Endothelial cell of umbilical vein (primary cell): ENCODE data around the gene AFP. TPM values are rescaled to one million over a fixed set of nuclear protein-coding genes. Genes with fewer than 3 reads are reported as not detected.

Experiments used
- BruUV-seq: library from RNA; stranded (reverse); fragments of 400-500 nt; replicated peaks from 2 replicates; lab custom pipeline; 2021; lab: Mats Ljungman, UMichigan
- CTCF ChIA-PET: fragments of 300-600, 350-600 bp; sonication (Branson Sonifier 250); formaldehyde crosslinking; loops from one replicate; lab custom pipeline; 2021; ENCODE audit warnings: antibody characterized with exemption, inconsistent platforms; lab: Charles Lee
- POLR2A ChIA-PET: fragments of 300-600, 350-600 bp; sonication (Branson Sonifier 250); formaldehyde crosslinking; loops from one replicate; lab custom pipeline; 2021; ENCODE audit warnings: antibody characterized with exemption, inconsistent platforms; lab: Charles Lee
- DNase-seq: peaks from one replicate; pipeline ENCODE4 v3.0.0-alpha.2; 2011; ENCODE audit warnings: low read depth, low spot score
- FAIRE-seq: peaks from 2 replicates; lab custom pipeline; 2011; peaks lifted over from hg19 to GRCh38; lab: Jason Lieb, UNC
- H2AFZ ChIP-seq: 2 replicates; pipeline ENCODE4 v1.6.0; 2012; ENCODE audit warnings: low read depth, low read length, control low read depth, inconsistent platforms
- H3K27ac ChIP-seq: 2 replicates; pipeline ENCODE4 v1.5.1; 2011; ENCODE audit warnings: low read depth, mild to moderate bottlenecking, control low read depth, low read length, moderate library complexity; ENCODE audit not compliant: insufficient read depth
- H3K27me3 ChIP-seq, 2 experiments: 2 replicates each; pipeline versions ENCODE4 v1.6.0 to v1.6.1; 2011; ENCODE audit warnings: low read length in 2 of 2, mixed read lengths in 1 of 2; ENCODE audit not compliant: control insufficient read depth in 2 of 2, insufficient read depth in 2 of 2
- H3K36me3 ChIP-seq, 2 experiments: 2 replicates in 1 of 2; 3 replicates in 1 of 2; pipeline ENCODE4 v1.5.1; 2011; ENCODE audit warnings: low read length in 2 of 2, mild to moderate bottlenecking in 1 of 2, moderate library complexity in 1 of 2; ENCODE audit not compliant: control insufficient read depth in 2 of 2, insufficient read depth in 2 of 2; ENCODE audit errors: extremely low read depth in 1 of 2
- H3K4me1 ChIP-seq: 3 replicates; pipeline ENCODE4 v1.5.1; 2011; ENCODE audit warnings: mild to moderate bottlenecking, low read length; ENCODE audit not compliant: control insufficient read depth, insufficient read depth; ENCODE audit errors: extremely low read depth
- H3K4me2 ChIP-seq: 2 replicates; pipeline ENCODE4 v1.6.1; 2011; ENCODE audit warnings: low read length, control low read depth, mixed read lengths; ENCODE audit not compliant: insufficient read depth
- H3K4me3 ChIP-seq, 3 experiments: fragments of 200-600 bp in 1 of 3; sonication (generic), shearing (Covaris generic) in 1 of 3; replicated peaks in 1 of 3; 2 replicates each; pipeline ENCODE4 v1.5.1; 2011 to 2016; ENCODE audit warnings: control low read depth in 3 of 3, low read length in 3 of 3, mild to moderate bottlenecking in 2 of 3, inconsistent platforms in 1 of 3, low read depth in 1 of 3, moderate library complexity in 1 of 3; ENCODE audit not compliant: insufficient read depth in 1 of 3
- H3K79me2 ChIP-seq: 2 replicates; pipeline ENCODE4 v1.6.0; 2012; ENCODE audit warnings: low read length, inconsistent platforms; ENCODE audit not compliant: control insufficient read depth, insufficient read depth
- H3K9ac ChIP-seq: replicated peaks from 2 replicates; pipeline ENCODE3; 2011; ENCODE audit warnings: low read length, control low read depth; ENCODE audit not compliant: insufficient read depth; ENCODE audit errors: extremely low read depth
- H3K9me1 ChIP-seq: replicated peaks from 3 replicates; pipeline ENCODE4 v1.6.0; 2011; ENCODE audit warnings: mild to moderate bottlenecking, low read length; ENCODE audit not compliant: control insufficient read depth, insufficient read depth; ENCODE audit errors: extremely low read depth
- H3K9me3 ChIP-seq: replicated peaks from 2 replicates; pipeline ENCODE4 v1.5.1; 2012; ENCODE audit warnings: low read length, inconsistent platforms; ENCODE audit not compliant: control insufficient read depth, insufficient read depth
- H4K20me1 ChIP-seq: replicated peaks from 2 replicates; pipeline ENCODE3; 2011; ENCODE audit warnings: mild to moderate bottlenecking, low read length; ENCODE audit not compliant: control insufficient read depth, insufficient read depth; ENCODE audit errors: extremely low read depth
- CTCF ChIP-seq, 2 donors: IDR thresholded peaks; 1 replicate in 1 of 2; 2 replicates in 1 of 2; pipeline ENCODE4 v1.5.1; 2011; ENCODE audit warnings: low read length in 2 of 2, mild to moderate bottlenecking in 2 of 2, moderate library complexity in 2 of 2, control low read depth in 1 of 2, inconsistent platforms in 1 of 2, low read depth in 1 of 2; ENCODE audit not compliant: insufficient read depth in 1 of 2; ENCODE audit errors: extremely low read depth in 1 of 2
- FOS ChIP-seq: IDR thresholded peaks from 2 replicates; pipeline ENCODE4 v1.6.1; 2011; ENCODE audit warnings: mild to moderate bottlenecking, low read length, moderate library complexity, borderline replicate concordance; ENCODE audit not compliant: insufficient read depth
- GATA2 ChIP-seq: IDR thresholded peaks from 2 replicates; pipeline ENCODE4 v1.7.0; 2011; ENCODE audit warnings: low read depth, mild to moderate bottlenecking, moderate library complexity, mixed read lengths, low read length; ENCODE audit not compliant: insufficient read length, insufficient read depth
- MAX ChIP-seq: IDR thresholded peaks from 2 replicates; pipeline ENCODE4 v1.6.1; 2011; ENCODE audit not compliant: insufficient read depth, insufficient read length
- MYC ChIP-seq: IDR thresholded peaks from one replicate; pipeline ENCODE4 v1.6.1; 2011; ENCODE audit warnings: mild to moderate bottlenecking, low read depth, low read length
- POLR2A ChIP-seq: IDR thresholded peaks from 2 replicates; pipeline ENCODE4 v1.6.1; 2012; ENCODE audit warnings: low read depth, mild to moderate bottlenecking, control low read depth, low read length
- POLR2AphosphoS5 ChIP-seq: IDR thresholded peaks from 2 replicates; pipeline ENCODE4 v1.6.1; 2012; ENCODE audit warnings: low read depth, mild to moderate bottlenecking, control low read depth, low read length, moderate library complexity; ENCODE audit not compliant: insufficient read depth
- dilution Hi-C: fragments of 300-500 bp; cut with MboI; formaldehyde crosslinking; loops from one replicate; pipeline ENCODE4 v1.15.0; 2019; ENCODE audit warnings: low sequenced_read_pairs; ENCODE audit not compliant: extremely low pct_ligation_motif_present
- intact Hi-C: fragments of 100-400 bp; cut with micrococcal nuclease; formaldehyde crosslinking; loops from one replicate; pipeline ENCODE4 v1.10.0; 2022
- polyA plus RNA-seq, 4 experiments: library from polyadenylated mRNA; depleted of rRNA in 3 of 4; stranded (reverse) in 3 of 4; unstranded in 1 of 4; fragments of >200 nt; gene quantifications; 2 replicates each; pipeline versions ENCODE4 v1.2.1 to v1.2.3, GENCODE V29; 2011 to 2012; ENCODE audit warnings: missing spikeins in 1 of 4
- total RNA-seq: library from RNA; stranded (reverse); gene quantifications from 2 replicates; pipeline ENCODE4 v1.2.3, GENCODE V29; 2021

Gene AFP
- total and polyA plus RNA-seq, 2 donors (not counting 3 experiments of a cell fraction or from before 2014, with no cell fraction given) = not detected

- POLR2A ChIA-PET = no interaction called here
- FAIRE-seq = no peak
- Histone ChIP-seq H3K36me3 (no peaks in the 10 kb centered on the region), H3K79me2 (no peaks in the 10 kb centered on the region), H3K9ac (no peak overlapping the region), H3K27me3 (peaks cover 0 to 4% of the 10 kb centered on the region in 2 experiments), H3K4me1 (no peaks in the 10 kb centered on the region), H3K4me2 (no peak overlapping the region), H3K4me3 (no peak overlapping the region), H3K9me3 (no peaks in the 10 kb centered on the region), H3K27ac (no peak overlapping the region), H3K9me1 (no peaks in the 10 kb centered on the region), H4K20me1 (no peaks in the 10 kb centered on the region), H2AFZ (no peak overlapping the region)
- dilution Hi-C loops (no loop called here), intact Hi-C loops (no loop called here)
- DNase-seq = no peak
- BruUV-seq = no TSS peak
- TF ChIP-seq MAX (no peak), POLR2A (no peak), MYC (no peak), FOS (no peak), CTCF (IDR thresholded peaks at IDR 0.05; ENCODE audit: extremely low read depth in 1 of 2, insufficient read depth in 1 of 2, low read depth in 1 of 2, low read length in 2 of 2) (no peak), GATA2 (no peak), POLR2AphosphoS5 (no peak)
- CTCF ChIA-PET = no interaction called here
Measured at GRCh38 chr4:73405138-73405537, 30.9 kb upstream of the AFP start.
